Measurements from ENCODE around the gene IFT43.

GRCh38 chr14:76065519-76065918 lies 80.0 kb downstream of the IFT43 start:
- no peak for TF ChIP-seq CTCF (IDR thresholded peaks at IDR 0.05)
- no peak for TF ChIP-seq EZH2phosphoT487 (IDR thresholded peaks at IDR 0.05)

All from neural progenitor cell (in vitro differentiated cells).